NCI-H526 (cell line): ENCODE results near the gene SLC35F1.

ENCODE experiments used
- DNase-seq, 2 experiments: peaks; one replicate each; lab custom pipeline; 2025; lab: John Stamatoyannopoulos, UW

Gene SLC35F1

GRCh38 chr6:118122801-118123200, 215.7 kb downstream of the SLC35F1 start:
- DNase-seq = no peak

- DNase-seq = no peak
Measured at GRCh38 chr6:118123503-118124037, 216.5 kb downstream of the SLC35F1 start.

GRCh38 chr6:118124851-118125250, 217.8 kb downstream of the SLC35F1 start:
- no peak for DNase-seq

- DNase-seq = no peak
Measured at GRCh38 chr6:118128755-118129154, 221.7 kb downstream of the SLC35F1 start.

GRCh38 chr6:118134206-118134605, 227.1 kb downstream of the SLC35F1 start:
- DNase-seq = no peak

GRCh38 chr6:118134736-118135135, 227.7 kb downstream of the SLC35F1 start:
- no peak for DNase-seq

GRCh38 chr6:118135371-118135770, 228.3 kb downstream of the SLC35F1 start:
- no peak for DNase-seq

- no peak for DNase-seq
Measured at GRCh38 chr6:118141211-118141610, 234.1 kb downstream of the SLC35F1 start.

GRCh38 chr6:118146584-118146983, 239.5 kb downstream of the SLC35F1 start:
- DNase-seq = no peak

- DNase-seq = no peak
Measured at GRCh38 chr6:118147511-118147910, 240.4 kb downstream of the SLC35F1 start.

- no peak for DNase-seq
Measured at GRCh38 chr6:118148561-118148960, 241.5 kb downstream of the SLC35F1 start.

- no peak for DNase-seq
Measured at GRCh38 chr6:118152524-118152923, 245.5 kb downstream of the SLC35F1 start.

GRCh38 chr6:118161343-118161742, 254.3 kb downstream of the SLC35F1 start:
- no peak for DNase-seq

GRCh38 chr6:118163542-118163941, 256.5 kb downstream of the SLC35F1 start:
- no peak for DNase-seq

GRCh38 chr6:118165500-118165899, 258.4 kb downstream of the SLC35F1 start:
- DNase-seq = no peak

- no peak for DNase-seq
Measured at GRCh38 chr6:118168421-118168820, 261.4 kb downstream of the SLC35F1 start.

GRCh38 chr6:118171852-118172251, 264.8 kb downstream of the SLC35F1 start:
- no peak for DNase-seq

- DNase-seq = no peak
Measured at GRCh38 chr6:118174071-118174470, 267.0 kb downstream of the SLC35F1 start.

GRCh38 chr6:118177720-118178119, 270.7 kb downstream of the SLC35F1 start:
- DNase-seq = no peak

- DNase-seq = no peak
Measured at GRCh38 chr6:118179048-118179447, 272.0 kb downstream of the SLC35F1 start.

GRCh38 chr6:118186672-118187567, 279.9 kb downstream of the SLC35F1 start:
- peak; percentile 11 to 46 for DNase-seq

GRCh38 chr6:118187568-118188164, 280.6 kb downstream of the SLC35F1 start:
- no peak for DNase-seq

GRCh38 chr6:118188561-118188960, 281.5 kb downstream of the SLC35F1 start:
- DNase-seq = no peak
